GM12878 (cell line): ENCODE data around the gene LRRFIP2. TPM values are rescaled to one million over a fixed set of nuclear protein-coding genes. Genes with fewer than 3 reads are reported as not detected.

Source experiments
- ATAC-seq: fragments of 200-7000 bp; cut with Tn5 transposase; 3 replicates; pipeline ENCODE4 v1.9.1; 2020; ENCODE audit warnings: mild to moderate bottlenecking, moderate library complexity
- BruUV-seq: library from RNA; stranded (reverse); fragments of 400-500 nt; replicated peaks from 2 replicates; lab custom pipeline; 2021; lab: Mats Ljungman, UMichigan
- CTCF ChIA-PET: fragments of 300-600 bp; sonication (Branson Sonifier 250); formaldehyde crosslinking; extraction: SDS; loops from one replicate; lab custom pipeline; 2021; ENCODE audit warnings: inconsistent platforms; lab: Yijun Ruan, JAX
- POLR2A ChIA-PET: fragments of 350-600 bp; formaldehyde crosslinking; extraction: SDS; loops from one replicate; lab custom pipeline; 2021; ENCODE audit warnings: inconsistent platforms; lab: Charles Lee
- RAD21 ChIA-PET: fragments of 300-600 bp; sonication (Branson Sonifier 250); formaldehyde crosslinking; loops from one replicate; lab custom pipeline; 2023; ENCODE audit warnings: antibody characterized with exemption; ENCODE audit not compliant: unreplicated experiment; lab: Charles Lee
- SMC1A ChIA-PET: fragments of 300-600 bp; sonication (Branson Sonifier 250); formaldehyde crosslinking; loops from one replicate; lab custom pipeline; 2023; ENCODE audit not compliant: unreplicated experiment, uncharacterized antibody; lab: Charles Lee
- DNase-seq: peaks from one replicate; pipeline ENCODE4 v3.0.0-alpha.2; 2011; ENCODE audit warnings: low read depth, low spot score
- FAIRE-seq: peaks from 3 replicates; lab custom pipeline; 2011; peaks lifted over from hg19 to GRCh38; lab: Jason Lieb, UNC
- H2AFZ ChIP-seq: 2 replicates; pipeline ENCODE4 v1.6.0; 2011; ENCODE audit warnings: low read depth, low read length, control low read depth; ENCODE audit not compliant: control insufficient read depth
- H3K27ac ChIP-seq: 2 replicates; pipeline ENCODE4 v1.5.1; 2011; ENCODE audit warnings: control low read depth; ENCODE audit not compliant: control insufficient read depth, insufficient read depth
- H3K27me3 ChIP-seq, 2 experiments: replicated peaks in 1 of 2; 2 replicates each; pipeline versions ENCODE4 v1.6.0 to v1.6.1; 2011; ENCODE audit warnings: low read length in 1 of 2; ENCODE audit not compliant: control insufficient read depth in 2 of 2, insufficient read depth in 2 of 2
- H3K36me3 ChIP-seq, 2 experiments: 2 replicates each; pipeline ENCODE4 v1.5.1; 2011; ENCODE audit warnings: low read length in 1 of 2; ENCODE audit not compliant: control insufficient read depth in 2 of 2, insufficient read depth in 2 of 2
- H3K4me1 ChIP-seq: 2 replicates; pipeline ENCODE4 v1.6.1; 2011; ENCODE audit warnings: mild to moderate bottlenecking, low read length, moderate library complexity, mixed read lengths; ENCODE audit not compliant: control insufficient read depth, insufficient read depth
- H3K4me2 ChIP-seq: 2 replicates; pipeline ENCODE4 v1.6.0; 2011; ENCODE audit warnings: control low read depth; ENCODE audit not compliant: control insufficient read depth, insufficient read depth
- H3K4me3 ChIP-seq: fragments of 200-600 bp; sonication (generic); 2 replicates; pipeline ENCODE4 v1.5.1; 2016
- H3K79me2 ChIP-seq: 2 replicates; pipeline ENCODE4 v1.6.0; 2011; ENCODE audit warnings: low read length; ENCODE audit not compliant: control insufficient read depth, insufficient read depth
- H3K9ac ChIP-seq: 2 replicates; pipeline ENCODE4 v1.8.0; 2011; ENCODE audit warnings: low read length, control low read depth, mixed read lengths; ENCODE audit not compliant: control insufficient read depth, insufficient read depth
- H3K9me3 ChIP-seq: replicated peaks from 3 replicates; pipeline ENCODE4 v1.5.1; 2011; ENCODE audit warnings: mild to moderate bottlenecking, low read length; ENCODE audit not compliant: control insufficient read depth, insufficient read depth
- H4K20me1 ChIP-seq: 2 replicates; pipeline ENCODE4 v1.6.0; 2011; ENCODE audit not compliant: control insufficient read depth, insufficient read depth
- BMI1 ChIP-seq: fragments of 450-650 bp; IDR thresholded peaks from 2 replicates; pipeline ENCODE4 v1.6.1; 2016; ENCODE audit warnings: mild to moderate bottlenecking, moderate library complexity, borderline replicate concordance
- CHD2 ChIP-seq: IDR thresholded peaks from 2 replicates; pipeline ENCODE4 v1.6.1; 2011; ENCODE audit warnings: low read depth, low read length, improper control_type of control experiment, borderline replicate concordance
- EGR1 ChIP-seq, 2 experiments: IDR thresholded peaks; 1 replicate in 1 of 2; 2 replicates in 1 of 2; pipeline ENCODE4 v1.6.1; 2011 to 2012; ENCODE audit warnings: low read depth in 2 of 2, low read length in 2 of 2, borderline replicate concordance in 1 of 2, mild to moderate bottlenecking in 1 of 2, moderate library complexity in 1 of 2
- JUNB ChIP-seq: IDR thresholded peaks from 2 replicates; pipeline ENCODE4 v1.6.1; 2016; ENCODE audit warnings: antibody characterized with exemption, mild to moderate bottlenecking
- NR2C2 ChIP-seq: IDR thresholded peaks from 2 replicates; pipeline ENCODE4 v1.6.1; 2011; ENCODE audit warnings: borderline replicate concordance, low read depth; ENCODE audit not compliant: control insufficient read depth, insufficient read length
- PBX3 ChIP-seq: IDR thresholded peaks from 2 replicates; pipeline ENCODE4 v1.6.1; 2011; ENCODE audit warnings: mild to moderate bottlenecking, low read depth, low read length, moderate library complexity; ENCODE audit not compliant: insufficient replicate concordance
- PRDM15 ChIP-seq: fragments of 450-650 bp; formaldehyde crosslinking; IDR thresholded peaks from 2 replicates; pipeline ENCODE4 v1.4.0; 2020; ENCODE audit warnings: mild to moderate bottlenecking, moderate library complexity
- RAD21 ChIP-seq: IDR thresholded peaks from 2 replicates; pipeline ENCODE4 v1.6.1; 2011; ENCODE audit warnings: mild to moderate bottlenecking, low read depth, low read length, moderate library complexity; ENCODE audit not compliant: insufficient read depth
- ZZZ3 ChIP-seq: IDR thresholded peaks from 2 replicates; pipeline ENCODE4 v1.6.1; 2011; ENCODE audit warnings: low read depth; ENCODE audit not compliant: control insufficient read depth, insufficient read length
- WGBS: methylation state at CpG from one replicate; pipeline ENCODE4 v1.1.6; 2016; ENCODE audit warnings: low lambda C conversion rate; ENCODE audit not compliant: insufficient replicate concordance, insufficient coverage; ENCODE audit errors: missing lambda C conversion rate; 5-methylcytosine and 5-hydroxymethylcytosine counted together
- in situ Hi-C: fragments of 300-500 bp; cut with MboI; formaldehyde crosslinking; loops from 9 replicates; pipeline ENCODE4 v1.14.3; 2018; ENCODE audit warnings: mixed read lengths
- intact Hi-C: fragments of 100-400 bp; cut with micrococcal nuclease; formaldehyde crosslinking; loops from one replicate; pipeline ENCODE4 v1.14.2; 2022; ENCODE audit not compliant: unreplicated experiment
- polyA plus RNA-seq, 11 experiments: library from polyadenylated mRNA; depleted of rRNA in 4 of 11; unstranded in 6 of 11; stranded (reverse) in 5 of 11; fragments of >200 nt; fragmentation: Nextera tagmentation in 4 of 11; fragmentation: Illumina TruSeq in 1 of 11; extraction: Ambion mirVana in 4 of 11; extraction: Trizol in 1 of 11; gene quantifications; 1 replicate in 1 of 11; 2 replicates in 10 of 11; pipeline versions ENCODE4 v1.2.1 to v1.2.3, GENCODE V29; 2011 to 2016; ENCODE audit warnings: inconsistent platforms in 2 of 11, missing spikeins in 2 of 11, low read depth in 1 of 11
- total RNA-seq, 4 experiments: library from RNA; depleted of rRNA in 3 of 4; stranded (reverse); fragments of >200 nt in 3 of 4; fragmentation: Illumina TruSeq in 1 of 4; extraction: Trizol in 1 of 4; gene quantifications; 2 replicates each; pipeline versions ENCODE4 v1.2.1 to v1.2.3, GENCODE V29; 2013 to 2021
- TF ChIP-seq, protein P1 (sequence below): fragments of 450-650 bp; formaldehyde crosslinking; IDR thresholded peaks from 2 replicates; pipeline ENCODE4 v1.5.0; 2022; ENCODE audit warnings: mild to moderate bottlenecking, missing genetic modification characterization
- TF ChIP-seq, protein P2 (sequence below): fragments of 450-650 bp; conservative IDR thresholded peaks from 2 replicates; pipeline ENCODE4 v1.6.1; 2017; ENCODE audit warnings: mild to moderate bottlenecking, moderate library complexity

LRRFIP2 gene
- total and polyA plus RNA-seq, 10 of the 15 experiments (the other 5 are each of a cell fraction or from before 2014, with no cell fraction given) = 9.7 to 46.9 (median 38.1) TPM

GRCh38 chr3:37190667-37191066 lies 16.3 kb upstream of the LRRFIP2 start:
- Histone ChIP-seq H3K27me3 (no peaks in the 10 kb centered on the region), H3K27ac (no peak overlapping the region), H3K36me3 (no peaks in the 10 kb centered on the region), H2AFZ (no peak overlapping the region), H3K9ac (no peak overlapping the region), H3K4me3 (no peak overlapping the region), H3K79me2 (no peaks in the 10 kb centered on the region), H3K4me2 (no peak overlapping the region), H3K4me1 (no peaks in the 10 kb centered on the region), H4K20me1 (no peaks in the 10 kb centered on the region), H3K9me3 (no peaks in the 10 kb centered on the region)
- BruUV-seq = no TSS peak
- ATAC-seq (no peak), FAIRE-seq (no peak), DNase-seq (no peak)
- POLR2A ChIA-PET = interaction anchor here (0.6 kb wide), 1 partner anchor 189 kb away, joined by 3 read pairs; no protein-coding TSS in a partner anchor
- intact Hi-C loops = no loop called here
- in situ Hi-C loops = no loop called here
- CTCF ChIA-PET = interaction anchor here (0.9 kb wide), 1 partner anchor 9 kb away, joined by 3 read pairs; no protein-coding TSS in a partner anchor
- SMC1A ChIA-PET = interaction anchor here (0.7 to 1.3 kb wide), 2 partner anchors 54 to 129 kb away, joined by 3 read pairs; no protein-coding TSS in a partner anchor
- RAD21 ChIA-PET = no interaction called here
- 95% methylated on average over 1 of the region's 1 CpG for WGBS
- TF ChIP-seq, protein P1, sequence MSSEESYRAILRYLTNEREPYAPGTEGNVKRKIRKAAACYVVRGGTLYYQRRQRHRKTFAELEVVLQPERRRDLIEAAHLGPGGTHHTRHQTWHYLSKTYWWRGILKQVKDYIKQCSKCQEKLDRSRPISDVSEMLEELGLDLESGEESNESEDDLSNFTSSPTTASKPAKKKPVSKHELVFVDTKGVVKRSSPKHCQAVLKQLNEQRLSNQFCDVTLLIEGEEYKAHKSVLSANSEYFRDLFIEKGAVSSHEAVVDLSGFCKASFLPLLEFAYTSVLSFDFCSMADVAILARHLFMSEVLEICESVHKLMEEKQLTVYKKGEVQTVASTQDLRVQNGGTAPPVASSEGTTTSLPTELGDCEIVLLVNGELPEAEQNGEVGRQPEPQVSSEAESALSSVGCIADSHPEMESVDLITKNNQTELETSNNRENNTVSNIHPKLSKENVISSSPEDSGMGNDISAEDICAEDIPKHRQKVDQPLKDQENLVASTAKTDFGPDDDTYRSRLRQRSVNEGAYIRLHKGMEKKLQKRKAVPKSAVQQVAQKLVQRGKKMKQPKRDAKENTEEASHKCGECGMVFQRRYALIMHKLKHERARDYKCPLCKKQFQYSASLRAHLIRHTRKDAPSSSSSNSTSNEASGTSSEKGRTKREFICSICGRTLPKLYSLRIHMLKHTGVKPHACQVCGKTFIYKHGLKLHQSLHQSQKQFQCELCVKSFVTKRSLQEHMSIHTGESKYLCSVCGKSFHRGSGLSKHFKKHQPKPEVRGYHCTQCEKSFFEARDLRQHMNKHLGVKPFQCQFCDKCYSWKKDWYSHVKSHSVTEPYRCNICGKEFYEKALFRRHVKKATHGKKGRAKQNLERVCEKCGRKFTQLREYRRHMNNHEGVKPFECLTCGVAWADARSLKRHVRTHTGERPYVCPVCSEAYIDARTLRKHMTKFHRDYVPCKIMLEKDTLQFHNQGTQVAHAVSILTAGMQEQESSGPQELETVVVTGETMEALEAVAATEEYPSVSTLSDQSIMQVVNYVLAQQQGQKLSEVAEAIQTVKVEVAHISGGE (CRISPR knock-in tag) = no peak
- TF ChIP-seq EGR1 (IDR thresholded peaks at IDR 0.05; ENCODE audit: borderline replicate concordance in 1 of 2, low read depth in 2 of 2, low read length in 2 of 2) (no peak), PRDM15 (CRISPR knock-in tag) (no peak), PBX3 (no peak), NR2C2 (no peak), BMI1 (no peak), ZZZ3 (no peak), RAD21 (no peak), CHD2 (no peak), JUNB (no peak)
- TF ChIP-seq, protein P2, sequence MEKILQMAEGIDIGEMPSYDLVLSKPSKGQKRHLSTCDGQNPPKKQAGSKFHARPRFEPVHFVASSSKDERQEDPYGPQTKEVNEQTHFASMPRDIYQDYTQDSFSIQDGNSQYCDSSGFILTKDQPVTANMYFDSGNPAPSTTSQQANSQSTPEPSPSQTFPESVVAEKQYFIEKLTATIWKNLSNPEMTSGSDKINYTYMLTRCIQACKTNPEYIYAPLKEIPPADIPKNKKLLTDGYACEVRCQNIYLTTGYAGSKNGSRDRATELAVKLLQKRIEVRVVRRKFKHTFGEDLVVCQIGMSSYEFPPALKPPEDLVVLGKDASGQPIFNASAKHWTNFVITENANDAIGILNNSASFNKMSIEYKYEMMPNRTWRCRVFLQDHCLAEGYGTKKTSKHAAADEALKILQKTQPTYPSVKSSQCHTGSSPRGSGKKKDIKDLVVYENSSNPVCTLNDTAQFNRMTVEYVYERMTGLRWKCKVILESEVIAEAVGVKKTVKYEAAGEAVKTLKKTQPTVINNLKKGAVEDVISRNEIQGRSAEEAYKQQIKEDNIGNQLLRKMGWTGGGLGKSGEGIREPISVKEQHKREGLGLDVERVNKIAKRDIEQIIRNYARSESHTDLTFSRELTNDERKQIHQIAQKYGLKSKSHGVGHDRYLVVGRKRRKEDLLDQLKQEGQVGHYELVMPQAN = no peak
